Testis (tissue), 3 donors: ENCODE measurements around the gene OR4N2. TPM values are rescaled to one million over a fixed set of nuclear protein-coding genes. Genes with fewer than 3 reads are reported as not detected.
"Not testable (repeated sequence)": the region's sequence is repeated elsewhere in the genome, so short reads cannot be mapped to it uniquely, and the experiment has no call there.

Source experiments
- DNase-seq: peaks from one replicate; pipeline ENCODE4 v3.0.0-alpha.2; 2019
- H3K27ac ChIP-seq, 2 donors: fragments of 200-600 bp; sonication (generic); one replicate each; pipeline ENCODE4 v1.5.1; 2019
- H3K27me3 ChIP-seq: fragments of 200-600 bp; sonication (generic); one replicate; pipeline ENCODE4 v1.5.1; 2019
- H3K36me3 ChIP-seq: fragments of 200-600 bp; sonication (generic); one replicate; pipeline ENCODE4 v1.5.1; 2017; ENCODE audit warnings: low read depth; ENCODE audit errors: missing control alignments
- H3K4me1 ChIP-seq: fragments of 200-600 bp; sonication (generic); one replicate; pipeline ENCODE4 v1.5.1; 2019
- H3K4me3 ChIP-seq, 2 donors: fragments of 200-600 bp; sonication (generic); one replicate each; pipeline ENCODE4 v1.5.1; 2017 to 2019
- H3K9me3 ChIP-seq: fragments of 200-600 bp; sonication (generic); one replicate; pipeline ENCODE4 v1.5.1; 2017
- CTCF ChIP-seq, 3 experiments: fragments of 450-650 bp in 2 of 3; fragments of 200-600 bp in 1 of 3; sonication (generic) in 1 of 3; IDR thresholded peaks; one replicate each; pipeline ENCODE4 v1.5.1; 2016 to 2019; ENCODE audit warnings: antibody characterized with exemption in 3 of 3, mild to moderate bottlenecking in 2 of 3, moderate library complexity in 1 of 3
- POLR2A ChIP-seq: fragments of 450-650 bp; IDR thresholded peaks from one replicate; pipeline ENCODE4 v1.6.1; 2017; ENCODE audit warnings: antibody characterized with exemption, mild to moderate bottlenecking, moderate library complexity
- WGBS, 2 donors: methylation state at CpG; one replicate each; pipeline ENCODE4 v1.1.5; 2018; 5-methylcytosine and 5-hydroxymethylcytosine counted together
- intact Hi-C: fragments of 100-400 bp; cut with DNase I; formaldehyde crosslinking; loops from one replicate; pipeline ENCODE4 v1.15.1; 2023; ENCODE audit warnings: low total_unique reads
- polyA plus RNA-seq: library from polyadenylated mRNA; stranded (reverse); fragments of 350-450 nt; fragmentation: Illumina TruSeq; extraction: RNeasy Lipid Tissue Mini Kit (QIAGEN cat#74804); gene quantifications from one replicate; pipeline ENCODE4 v1.2.3, GENCODE V29; 2014; ENCODE audit warnings: low read depth, low replicate concordance; ENCODE audit not compliant: insufficient read depth
- total RNA-seq, 2 donors: library from RNA; depleted of rRNA; stranded (reverse); fragments of >200 nt; gene quantifications; one replicate each; pipeline ENCODE4 v1.2.3, GENCODE V29; 2016

The OR4N2 gene
- total and polyA plus RNA-seq, 3 donors from 2014 or later: 0.31 to 1.7 TPM; not detected in 1

DNA sequence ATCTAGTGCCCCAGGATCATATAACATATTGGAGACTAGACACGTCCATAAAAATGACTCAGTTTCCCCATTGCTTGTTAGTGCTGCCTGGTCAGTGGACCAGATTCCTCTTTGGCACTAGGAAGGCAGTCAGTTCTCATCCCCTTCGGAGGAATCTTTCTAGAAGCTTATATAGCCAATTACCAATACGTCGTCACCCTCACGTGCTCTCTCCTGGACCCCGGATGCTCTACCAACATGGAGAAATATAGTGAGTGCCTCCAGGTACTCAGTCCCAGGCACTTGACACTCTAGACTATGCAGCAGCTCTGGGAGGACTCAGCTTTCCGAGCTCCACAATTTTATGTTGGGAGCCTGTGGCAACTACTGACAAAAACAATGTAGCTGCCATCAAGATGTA lies 15.4 kb upstream of the OR4N2 start:
- H3K4me1 ChIP-seq, H3K4me3 ChIP-seq, H3K27me3 ChIP-seq, intact Hi-C loops, H3K27ac ChIP-seq, H3K36me3 ChIP-seq, DNase-seq, H3K9me3 ChIP-seq: not testable (repeated sequence)
- 74 to 75% methylated on average over 7 of the region's 7 CpGs for WGBS, 2 donors

DNA sequence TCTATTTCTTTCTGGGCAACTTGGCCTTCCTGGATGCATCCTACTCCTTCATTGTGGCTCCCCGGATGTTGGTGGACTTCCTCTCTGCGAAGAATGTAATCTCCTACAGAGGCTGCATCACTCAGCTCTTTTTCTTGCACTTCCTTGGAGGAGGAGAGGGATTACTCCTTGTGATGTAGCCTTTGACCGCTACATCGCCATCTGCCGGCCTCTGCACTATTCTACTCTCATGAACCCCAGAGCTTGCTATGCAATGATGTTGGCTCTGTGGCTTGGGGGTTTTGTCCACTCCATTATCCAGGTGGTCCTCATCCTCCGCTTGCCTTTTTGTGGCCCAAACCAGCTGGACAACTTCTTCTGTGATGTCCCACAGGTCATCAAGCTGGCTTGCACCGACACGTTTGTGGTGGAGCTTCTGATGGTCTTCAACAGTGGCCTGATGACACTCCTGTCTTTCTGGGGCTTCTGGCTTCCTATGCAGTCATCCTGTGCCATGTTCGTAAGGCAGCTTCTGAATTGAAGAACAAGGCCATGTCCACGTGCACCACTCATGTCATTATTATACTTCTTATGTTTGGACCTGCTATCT lies 7.0 kb upstream of the OR4N2 start:
- H3K4me1 ChIP-seq, H3K9me3 ChIP-seq, H3K36me3 ChIP-seq, H3K27me3 ChIP-seq, DNase-seq, H3K27ac ChIP-seq, intact Hi-C loops, H3K4me3 ChIP-seq: not testable (repeated sequence)
- WGBS, 2 donors: 70 to 84% methylated on average over 10 of the region's 10 CpGs

DNA sequence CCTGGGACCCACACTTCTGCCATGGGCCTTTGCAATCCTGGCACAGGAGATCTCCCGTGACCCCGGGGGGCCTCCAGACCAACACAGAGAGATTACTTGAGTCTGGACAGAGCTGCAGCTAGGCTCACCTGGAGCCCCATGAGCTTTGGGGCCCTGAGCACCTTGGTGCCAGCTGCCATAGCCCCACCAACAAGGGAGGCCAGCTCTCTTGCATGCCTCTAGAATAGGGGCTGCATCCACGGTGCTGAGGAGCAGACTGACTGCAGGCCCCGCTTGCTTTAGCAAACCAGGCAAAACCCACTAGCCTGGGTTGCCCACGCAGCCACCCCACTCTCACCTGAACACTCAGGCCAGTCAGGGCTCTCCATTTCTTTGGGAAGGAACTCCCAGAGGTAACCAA lies 3.7 kb upstream of the OR4N2 start:
- no peaks in the 10 kb centered on the region for H3K27me3 ChIP-seq
- TF ChIP-seq POLR2A (no peak), CTCF (IDR thresholded peaks at IDR 0.05) (no peak)
- no peaks in the 10 kb centered on the region for H3K36me3 ChIP-seq
- H3K4me1 ChIP-seq: no peaks in the 10 kb centered on the region
- intact Hi-C loops: no loop called here
- H3K9me3 ChIP-seq: no peaks in the 10 kb centered on the region
- no peak for DNase-seq
- WGBS, 2 donors: 69 to 85% methylated on average over 4 to 5 of the region's 5 CpGs
- no peak overlapping the region for H3K4me3 ChIP-seq
- no peak overlapping the region for H3K27ac ChIP-seq

DNA sequence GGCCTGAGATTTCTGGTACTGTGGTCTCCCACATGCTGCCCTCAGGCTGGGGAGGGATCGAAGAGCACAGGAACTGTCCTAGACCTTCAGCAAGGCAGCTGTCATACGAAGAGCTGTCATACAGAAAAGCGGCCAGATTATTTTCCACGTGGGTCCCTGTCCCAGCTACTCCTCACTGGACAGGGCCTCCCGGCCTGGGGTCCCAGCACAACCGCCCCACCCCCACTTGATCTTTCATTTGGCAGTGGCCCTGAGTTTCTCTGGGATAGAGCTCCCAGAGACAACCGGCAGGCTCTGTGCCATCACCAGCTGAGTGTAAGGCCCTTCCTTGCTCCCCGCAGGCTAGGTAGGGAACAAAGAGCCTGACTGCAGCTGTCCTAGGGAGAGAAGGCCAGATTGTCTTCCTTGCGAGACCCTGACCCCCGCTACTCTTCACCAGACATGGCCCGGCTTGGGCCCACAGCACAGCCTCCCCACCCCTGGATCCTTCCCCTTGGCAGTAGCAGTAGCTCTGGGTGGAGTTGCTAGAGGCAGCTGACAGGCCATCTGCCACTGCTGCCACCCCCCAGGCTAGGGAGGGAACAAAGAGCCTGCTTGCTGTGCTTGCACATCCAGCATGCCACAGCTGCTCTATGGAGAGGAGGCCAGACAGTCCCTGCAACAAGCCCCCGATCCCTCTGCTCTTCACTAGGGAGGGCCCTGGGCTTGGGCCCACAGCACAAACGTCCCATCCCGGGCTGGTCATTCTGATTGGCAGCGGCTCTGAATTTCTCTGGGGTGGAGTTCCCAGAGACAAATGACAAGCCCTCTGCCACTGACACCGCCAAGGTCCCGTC lies 3.1 kb upstream of the OR4N2 start:
- Histone ChIP-seq H3K27ac (no peak overlapping the region), H3K36me3 (no peaks in the 10 kb centered on the region), H3K4me3 (peak overlapping the region in 1 of 2 donors; percentile 6), H3K4me1 (no peaks in the 10 kb centered on the region), H3K27me3 (no peaks in the 10 kb centered on the region), H3K9me3 (no peaks in the 10 kb centered on the region)
- WGBS, 2 donors: 52 to 70% methylated on average over 8 to 17 of the region's 17 CpGs
- intact Hi-C loops: no loop called here
- DNase-seq: no peak
- TF ChIP-seq POLR2A (no peak), CTCF (IDR thresholded peaks at IDR 0.05) (no peak)

DNA sequence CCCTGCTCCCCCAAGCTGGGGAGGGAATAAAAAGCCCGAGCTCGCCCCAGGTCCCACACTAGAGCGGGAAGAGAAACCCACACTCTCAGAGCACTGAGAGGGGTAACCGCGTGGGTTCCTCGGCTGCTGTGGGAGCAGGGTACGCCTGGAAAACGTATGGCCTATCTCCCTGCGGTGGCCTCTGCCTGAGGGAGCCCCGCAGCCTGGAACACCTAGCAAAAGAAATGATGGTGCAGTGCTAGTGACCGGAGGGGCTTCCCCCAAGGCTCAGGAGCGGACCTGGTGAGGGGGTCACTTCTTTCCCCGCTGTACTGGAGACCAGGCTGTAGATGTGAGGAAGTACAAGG lies 2.5 kb upstream of the OR4N2 start:
- Histone ChIP-seq H3K4me3 (peak overlapping the region in 1 of 2 donors; percentile 6), H3K27ac (no peak overlapping the region), H3K9me3 (no peaks in the 10 kb centered on the region), H3K4me1 (no peaks in the 10 kb centered on the region), H3K36me3 (no peaks in the 10 kb centered on the region), H3K27me3 (no peaks in the 10 kb centered on the region)
- no peak for DNase-seq
- 50 to 56% methylated on average over 13 of the region's 13 CpGs for WGBS, 2 donors
- intact Hi-C loops: no loop called here
- no peak for TF ChIP-seq CTCF (IDR thresholded peaks at IDR 0.05)
- TF ChIP-seq POLR2A: no peak

DNA sequence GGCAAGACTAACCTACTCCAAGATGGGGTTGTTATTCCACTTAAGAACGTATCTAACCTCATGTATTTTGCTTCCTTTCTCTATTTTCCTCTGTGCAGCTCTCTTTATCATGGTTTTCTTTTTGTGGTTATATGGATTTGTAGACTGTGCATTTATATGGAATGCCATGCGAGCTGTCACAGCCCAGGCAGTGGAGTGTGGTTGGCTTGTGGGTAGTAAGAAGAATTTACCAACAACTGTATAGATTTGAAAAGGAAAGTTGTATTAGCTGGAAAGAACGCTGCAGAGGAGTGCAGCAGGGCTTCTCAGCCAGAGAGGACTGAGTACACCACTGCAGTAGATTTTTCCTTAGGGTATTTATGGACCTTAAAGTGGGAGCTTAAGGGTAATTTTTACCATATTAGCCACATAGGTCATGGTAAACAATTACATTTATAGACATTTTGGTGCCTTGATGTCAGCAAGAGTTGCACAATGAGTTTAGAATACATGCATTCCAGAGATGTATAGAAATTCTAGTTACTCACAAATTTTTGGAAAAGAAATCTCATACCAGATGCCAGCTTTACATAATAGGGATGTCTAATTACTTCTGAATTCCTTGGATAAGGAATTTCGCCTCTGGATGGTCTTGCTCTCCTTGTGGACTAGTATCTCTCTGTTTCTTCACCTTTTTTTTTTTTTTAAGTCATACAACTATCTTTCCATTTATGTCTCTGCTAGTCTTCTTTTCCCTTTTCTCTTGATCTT lies 9.8 kb downstream of the OR4N2 start:
- H3K4me3 ChIP-seq, H3K27ac ChIP-seq, H3K36me3 ChIP-seq, intact Hi-C loops, H3K4me1 ChIP-seq, H3K9me3 ChIP-seq, H3K27me3 ChIP-seq, DNase-seq: not testable (repeated sequence)
- 42 to 57% methylated on average over 4 of the region's 4 CpGs for WGBS, 2 donors

DNA sequence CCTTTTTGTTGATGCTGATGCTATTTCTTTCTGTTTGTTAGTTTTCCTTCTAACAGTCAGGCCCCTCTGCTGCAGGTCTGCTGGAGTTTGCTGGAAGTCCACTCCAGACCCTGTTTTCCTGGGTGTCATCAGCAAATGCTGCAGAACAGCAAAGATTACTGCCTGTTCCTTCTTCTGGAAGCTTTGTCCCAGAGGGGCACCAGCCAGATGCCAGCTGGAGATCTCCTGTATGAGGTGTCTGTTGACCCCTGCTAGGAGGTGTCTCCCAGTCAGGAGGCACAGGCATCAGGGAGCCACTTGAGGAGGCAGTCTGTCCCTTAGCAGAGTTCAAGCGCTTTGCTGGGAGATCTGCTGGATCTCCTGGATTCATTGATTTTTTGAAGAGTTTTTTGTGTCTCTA lies 16.3 kb downstream of the OR4N2 start:
- WGBS, 2 donors: 50 to 73% methylated on average over 1 of the region's 1 CpG
- intact Hi-C loops, H3K4me1 ChIP-seq, DNase-seq, H3K27ac ChIP-seq, H3K36me3 ChIP-seq, H3K9me3 ChIP-seq, H3K4me3 ChIP-seq, H3K27me3 ChIP-seq: not testable (repeated sequence)

GRCh38 chr14:19821016-19821415 lies 17.4 kb downstream of the OR4N2 start:
- H3K4me3 ChIP-seq, H3K27me3 ChIP-seq, intact Hi-C loops, H3K4me1 ChIP-seq, H3K27ac ChIP-seq, DNase-seq, H3K9me3 ChIP-seq, H3K36me3 ChIP-seq: not testable (repeated sequence)
- WGBS, 2 donors: 62 to 77% methylated on average over 4 to 6 of the region's 6 CpGs
